HAP-1 (cell line): ENCODE measurements around the gene POLE3.
A peak's percentile ranks its signal among the peaks of the same experiment; 100 is the strongest.
"Not testable (repeated sequence)": the region's sequence is repeated elsewhere in the genome, so short reads cannot be mapped to it uniquely, and the experiment has no call there.

Source experiments
- DNase-seq, 2 experiments: peaks; one replicate each; pipeline ENCODE4 v3.0.0-alpha.2; 2016 to 2020; ENCODE audit warnings: low spot score in 2 of 2
- H3K27me3 ChIP-seq: fragments of 250-450 bp; sonication (Bioruptor Pico); 2 replicates; pipeline ENCODE4 v1.5.1; 2020; ENCODE audit warnings: low read depth, mild to moderate bottlenecking, moderate library complexity
- H3K36me3 ChIP-seq: fragments of 250-450 bp; sonication (Bioruptor Pico); replicated peaks from 2 replicates; pipeline ENCODE4 v1.5.1; 2020; ENCODE audit warnings: mild to moderate bottlenecking
- H3K4me1 ChIP-seq: fragments of 250-450 bp; sonication (Bioruptor Pico); 2 replicates; pipeline ENCODE4 v1.5.1; 2020; ENCODE audit warnings: mild to moderate bottlenecking
- H3K4me3 ChIP-seq: fragments of 250-450 bp; sonication (Bioruptor Pico); 2 replicates; pipeline ENCODE4 v1.5.1; 2020; ENCODE audit warnings: mild to moderate bottlenecking, moderate library complexity
- H3K9me3 ChIP-seq: fragments of 250-450 bp; sonication (Bioruptor Pico); 2 replicates; pipeline ENCODE4 v1.5.1; 2020; ENCODE audit warnings: mild to moderate bottlenecking, moderate library complexity
- in situ Hi-C: fragments of 300-500 bp; cut with MboI; formaldehyde crosslinking; loops from 3 replicates; pipeline ENCODE4 v1.14.3; 2020; ENCODE audit warnings: low sequenced_read_pairs, inconsistent platforms, mixed read lengths

POLE3 gene

DNA sequence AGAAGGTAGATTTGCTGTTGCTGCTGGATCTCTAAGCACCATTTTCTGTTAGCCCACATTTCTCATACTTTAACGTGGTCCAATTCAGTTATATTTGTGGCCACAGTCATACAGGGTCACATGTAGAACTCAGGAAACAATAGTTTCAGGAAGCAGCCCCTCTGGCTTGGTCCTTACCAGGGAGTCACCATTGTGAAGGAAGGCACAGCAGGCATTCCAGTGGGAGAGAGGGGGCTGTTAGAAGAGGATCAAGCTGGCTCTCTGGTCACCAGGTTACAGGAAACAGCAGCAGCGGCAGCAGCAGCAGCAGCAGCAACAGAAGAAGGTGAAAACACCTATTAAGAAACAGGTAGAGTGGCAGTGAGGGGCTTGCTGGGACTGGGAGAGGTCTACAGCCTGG is 14.6 kb upstream of the POLE3 start:
- in situ Hi-C loops = no loop called here
- no peaks in the 10 kb centered on the region for H3K9me3 ChIP-seq
- no peak overlapping the region for H3K4me3 ChIP-seq
- no peak for DNase-seq
- no peaks in the 10 kb centered on the region; the same call in 1 of the 2 replicates for H3K27me3 ChIP-seq
- H3K36me3 ChIP-seq = no peaks in the 10 kb centered on the region
- H3K4me1 ChIP-seq = no peaks in the 10 kb centered on the region

GRCh38 chr9:113421726-113422125 is 11.3 kb upstream of the POLE3 start:
- Histone ChIP-seq H3K36me3 (no peaks in the 10 kb centered on the region), H3K9me3 (no peaks in the 10 kb centered on the region), H3K4me1 (no peaks in the 10 kb centered on the region), H3K4me3 (no peak overlapping the region), H3K27me3 (no peaks in the 10 kb centered on the region; the same call in 1 of the 2 replicates)
- in situ Hi-C loops = no loop called here
- DNase-seq = no peak

GRCh38 chr9:113417370-113417769 is 6.9 kb upstream of the POLE3 start:
- no peaks in the 10 kb centered on the region for H3K9me3 ChIP-seq
- in situ Hi-C loops = no loop called here
- H3K4me3 ChIP-seq = no peak overlapping the region
- H3K27me3 ChIP-seq = no peaks in the 10 kb centered on the region
- no peaks in the 10 kb centered on the region for H3K4me1 ChIP-seq
- no peak for DNase-seq
- H3K36me3 ChIP-seq = no peaks in the 10 kb centered on the region

GRCh38 chr9:113416149-113416721 is 5.8 kb upstream of the POLE3 start:
- peaks cover 4% of the 10 kb centered on the region; the same call in 1 of the 2 replicates for H3K4me1 ChIP-seq
- H3K27me3 ChIP-seq = no peaks in the 10 kb centered on the region
- H3K4me3 ChIP-seq = no peak overlapping the region
- DNase-seq = no peak
- no peaks in the 10 kb centered on the region for H3K9me3 ChIP-seq
- no peaks in the 10 kb centered on the region for H3K36me3 ChIP-seq
- in situ Hi-C loops = no loop called here

DNA sequence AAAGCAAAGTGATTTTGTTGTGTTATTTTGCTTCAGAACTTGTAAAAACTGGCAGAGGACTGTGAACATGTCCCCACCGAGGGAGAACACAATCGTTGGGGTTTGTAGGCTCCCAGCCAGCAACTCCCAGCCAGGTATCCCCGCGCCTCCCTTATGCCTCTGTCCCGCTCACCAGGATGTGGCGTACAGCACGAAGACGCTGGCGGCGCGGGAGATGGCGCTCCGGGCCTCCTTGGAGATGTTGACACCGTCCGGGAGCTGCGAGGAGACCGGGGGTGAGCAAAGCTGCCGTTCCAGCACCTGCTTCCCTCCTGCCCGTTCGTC is 630 bp downstream of the POLE3 start:
- no peaks in the 10 kb centered on the region for H3K9me3 ChIP-seq
- DNase-seq = no peak
- in situ Hi-C loops = loop anchor here (5.0 kb wide), 1 partner anchor 133 kb away; the partner anchor contains the start of genes CDC26 and PRPF4
- H3K4me3 ChIP-seq = peak overlapping the region; percentile 95
- H3K36me3 ChIP-seq = peaks cover 39% of the 10 kb centered on the region
- no peaks in the 10 kb centered on the region for H3K27me3 ChIP-seq
- H3K4me1 ChIP-seq = peaks cover 6% of the 10 kb centered on the region

DNA sequence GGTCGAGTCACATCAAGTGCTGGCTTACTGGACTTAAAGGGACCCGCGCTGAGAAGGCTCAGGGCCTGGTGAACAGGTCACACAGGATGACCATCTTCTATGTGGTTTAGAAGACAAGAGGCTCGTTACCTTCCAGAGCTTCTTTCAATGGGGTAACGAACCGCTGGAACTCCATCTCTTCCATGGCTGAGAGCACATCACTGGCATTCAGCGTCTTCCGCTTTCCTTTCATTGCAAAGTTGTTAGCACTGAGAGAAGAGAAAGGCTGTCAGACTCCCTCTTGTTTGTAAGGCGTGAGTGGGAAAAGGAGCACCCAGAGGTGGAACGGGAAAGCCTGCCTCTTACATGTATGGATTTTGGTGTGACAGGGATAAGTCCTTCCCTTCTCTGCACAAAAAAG is 994 bp downstream of the POLE3 start:
- Histone ChIP-seq H3K9me3 (no peaks in the 10 kb centered on the region), H3K4me1 (peaks cover 6% of the 10 kb centered on the region), H3K36me3 (peaks cover 39% of the 10 kb centered on the region), H3K27me3 (no peaks in the 10 kb centered on the region), H3K4me3 (peak overlapping the region; percentile 95)
- DNase-seq = no peak
- in situ Hi-C loops = loop anchor here (5.0 kb wide), 1 partner anchor 132 kb away; the partner anchor contains the start of genes CDC26 and PRPF4

DNA sequence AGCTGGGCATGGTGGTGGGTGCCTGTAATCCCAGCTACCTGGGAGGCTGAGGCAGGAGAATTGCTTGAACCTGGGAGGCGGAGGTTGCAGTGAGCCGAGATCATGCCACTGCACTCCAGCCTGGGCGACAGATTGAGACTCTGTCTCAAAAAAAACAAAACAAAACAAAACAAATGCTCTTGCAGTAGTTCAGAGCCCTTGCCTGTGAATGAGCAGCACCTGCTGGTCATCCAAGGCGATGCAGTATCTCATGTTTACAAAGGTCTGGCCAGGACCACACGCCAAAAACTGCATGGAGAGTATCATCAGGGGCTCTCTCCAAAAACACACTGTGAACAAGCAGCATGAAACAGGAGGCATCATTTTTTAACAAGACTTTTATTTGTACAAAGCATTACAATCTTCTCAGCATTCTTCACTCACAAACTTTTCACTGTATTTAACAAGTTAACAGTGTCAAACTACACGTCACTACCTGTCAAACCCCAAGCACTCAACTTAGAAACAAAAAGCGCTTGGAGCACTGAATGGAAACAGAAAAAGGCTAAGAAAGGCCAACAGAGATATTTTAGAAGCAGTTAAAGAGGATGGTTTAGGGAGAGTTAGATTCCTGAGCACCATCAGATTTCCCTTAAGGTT is 3.5 kb downstream of the POLE3 start:
- in situ Hi-C loops = loop anchor here (5.0 kb wide), 1 partner anchor 130 kb away; the partner anchor contains the start of genes CDC26 and PRPF4
- not testable (repeated sequence) for H3K27me3 ChIP-seq, H3K4me3 ChIP-seq, H3K4me1 ChIP-seq, H3K9me3 ChIP-seq
- H3K36me3 ChIP-seq = peaks cover 39% of the 10 kb centered on the region
- DNase-seq = peak; percentile 67 to 76

- H3K4me3 ChIP-seq, H3K4me1 ChIP-seq, H3K9me3 ChIP-seq, H3K27me3 ChIP-seq, DNase-seq: not testable (repeated sequence)
- peaks cover 39% of the 10 kb centered on the region for H3K36me3 ChIP-seq
- in situ Hi-C loops = loop anchor here (5.0 kb wide), 1 partner anchor 129 kb away; the partner anchor contains the start of genes CDC26 and PRPF4
These were observed 4.1 kb downstream of the POLE3 start for GRCh38 chr9:113406353-113406752.

GRCh38 chr9:113403646-113404045 is 6.8 kb downstream of the POLE3 start:
- Histone ChIP-seq H3K36me3 (peaks cover 26% of the 10 kb centered on the region), H3K27me3 (no peaks in the 10 kb centered on the region), H3K4me3 (no peak overlapping the region), H3K4me1 (peaks cover 14% of the 10 kb centered on the region), H3K9me3 (no peaks in the 10 kb centered on the region)
- in situ Hi-C loops = no loop called here
- DNase-seq = no peak

DNA sequence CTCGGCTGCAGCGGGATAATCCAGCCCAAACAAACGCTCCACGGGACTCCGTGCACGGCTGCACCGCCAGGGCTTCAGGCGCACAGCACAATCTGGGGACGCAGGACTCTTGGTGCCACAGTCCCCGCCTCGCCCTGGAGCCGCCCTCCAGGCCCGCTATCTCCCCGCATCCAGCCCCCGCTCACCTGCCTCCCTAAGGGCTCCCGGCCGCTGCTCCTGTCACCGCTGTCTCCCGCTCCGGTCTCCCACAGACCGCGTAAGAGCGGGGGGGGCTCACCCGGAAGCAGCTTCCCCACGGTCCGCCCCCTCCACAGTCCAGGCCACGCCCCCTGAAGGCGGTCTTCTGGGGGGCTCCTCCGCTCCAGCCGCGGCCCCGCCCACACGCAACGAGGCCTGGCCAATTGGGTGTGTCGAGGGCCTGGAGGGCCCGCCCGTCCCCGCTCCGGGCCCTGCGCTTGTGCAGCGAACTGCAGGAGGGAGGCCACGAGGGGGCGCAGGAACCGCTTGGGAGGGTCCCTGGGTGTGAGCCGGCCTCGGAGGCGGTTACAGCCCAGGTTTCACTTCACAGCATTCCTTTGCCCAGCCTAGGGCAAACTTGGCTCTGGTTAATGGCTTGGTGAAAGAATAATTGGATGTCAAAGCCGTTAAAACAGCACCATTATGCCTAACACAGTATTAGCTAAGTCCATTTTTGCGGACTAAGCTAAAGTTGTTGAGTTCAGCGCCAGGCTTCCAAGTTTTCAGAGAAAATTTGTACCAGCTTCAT is 9.3 kb downstream of the POLE3 start, which contains the start of gene ALAD:
TSS of gene ALAD (minus strand) at position 258 of the 766 bp plus-strand sequence. CDS start 7,725 bp downstream, outside the sequence.
- in situ Hi-C loops = no loop called here
- peak; percentile 92 to 99 for DNase-seq
- H3K36me3 ChIP-seq = peaks cover 2% of the 10 kb centered on the region; the same call in 1 of the 2 replicates

DNA sequence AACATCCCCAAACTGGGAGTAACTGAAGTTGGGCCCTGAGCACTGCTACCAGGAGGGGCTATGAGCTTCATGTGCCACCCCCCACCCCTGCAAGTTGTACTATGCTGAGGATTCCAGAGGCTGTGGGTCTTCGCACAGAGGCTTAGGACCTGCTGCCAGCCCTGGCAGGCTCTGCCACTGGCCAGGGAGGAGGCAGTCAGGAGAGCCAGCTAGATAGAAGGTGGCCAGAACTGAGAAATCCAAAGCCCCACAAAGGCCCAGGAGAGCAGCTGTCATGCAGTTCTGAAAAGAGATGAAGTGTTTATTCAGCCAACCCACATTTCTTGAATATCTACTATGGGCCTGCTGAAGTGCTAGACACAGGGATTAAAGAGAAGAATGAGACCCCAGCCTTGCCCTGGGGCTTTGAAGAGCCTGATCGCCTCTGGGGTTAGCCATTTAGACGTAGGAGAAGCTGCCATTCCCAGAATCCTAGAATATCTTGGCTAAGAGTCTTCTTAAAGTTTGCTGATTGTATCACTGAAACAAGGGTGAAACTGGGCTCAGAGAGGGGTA is 10.8 kb downstream of the POLE3 start:
- no peaks in the 10 kb centered on the region for H3K9me3 ChIP-seq
- peaks cover 14% of the 10 kb centered on the region for H3K4me1 ChIP-seq
- peak overlapping the region; percentile 78; the same call in 1 of the 2 replicates for H3K4me3 ChIP-seq
- H3K27me3 ChIP-seq = no peaks in the 10 kb centered on the region
- in situ Hi-C loops = no loop called here
- peak in 1 of 2 experiments; percentile 53 for DNase-seq
- no peaks in the 10 kb centered on the region for H3K36me3 ChIP-seq

More for the DNA sequence above, 9.3 kb downstream of the POLE3 start, which contains the start of gene ALAD:
- H3K4me3 ChIP-seq = peak within 1 kb of the TSS; percentile 78
- H3K27me3 ChIP-seq = no peaks in the 10 kb centered on the region
- no peaks in the 10 kb centered on the region for H3K9me3 ChIP-seq
- peaks cover 14% of the 10 kb centered on the region for H3K4me1 ChIP-seq

DNA sequence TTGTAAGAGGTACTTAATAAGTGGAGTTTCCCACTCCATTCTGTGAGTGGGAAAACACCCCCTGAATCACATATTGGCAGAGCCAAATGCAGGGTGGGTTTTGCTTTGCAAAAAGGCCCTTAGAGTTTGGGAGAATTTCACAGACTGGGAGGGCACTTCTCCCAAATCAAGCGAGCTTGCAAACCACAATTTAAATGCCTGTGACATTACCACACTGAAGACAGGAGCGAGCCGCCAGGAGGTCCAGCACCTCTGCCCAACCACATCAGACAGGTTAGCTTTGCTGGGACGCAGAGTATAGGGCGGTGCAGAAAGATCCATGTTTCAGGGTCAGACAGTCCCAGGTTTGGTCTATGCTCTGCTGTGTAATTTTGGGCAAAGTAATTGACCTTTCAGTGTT is 11.7 kb downstream of the POLE3 start:
- Histone ChIP-seq H3K36me3 (no peaks in the 10 kb centered on the region), H3K4me1 (peaks cover 14% of the 10 kb centered on the region), H3K27me3 (no peaks in the 10 kb centered on the region), H3K9me3 (no peaks in the 10 kb centered on the region), H3K4me3 (no peak overlapping the region)
- in situ Hi-C loops = no loop called here
- no peak for DNase-seq

DNA sequence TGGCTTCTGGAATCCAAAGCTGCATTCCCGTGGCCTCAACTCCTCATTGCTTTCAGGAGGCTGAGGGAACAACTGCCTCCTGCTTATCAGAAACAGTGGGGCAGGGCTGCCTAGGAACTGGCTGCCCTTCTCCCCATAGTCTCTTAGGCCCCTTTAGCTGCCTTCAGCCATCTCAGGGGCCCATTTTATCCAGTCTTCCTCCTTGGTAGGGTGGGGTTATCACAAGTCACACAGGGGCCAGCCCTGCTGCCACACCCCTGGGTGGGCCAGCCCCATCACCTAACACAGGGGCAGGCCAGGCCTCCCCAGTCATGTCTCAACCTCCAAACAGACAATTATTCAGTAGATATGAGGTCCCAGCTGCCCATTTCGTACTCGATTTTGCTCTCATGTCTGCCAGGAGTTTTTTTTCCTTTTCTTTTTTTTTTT is 13.3 kb downstream of the POLE3 start:
- in situ Hi-C loops = no loop called here
- no peaks in the 10 kb centered on the region for H3K36me3 ChIP-seq
- H3K27me3 ChIP-seq = no peaks in the 10 kb centered on the region
- no peaks in the 10 kb centered on the region for H3K9me3 ChIP-seq
- no peak overlapping the region for H3K4me3 ChIP-seq
- DNase-seq = no peak
- H3K4me1 ChIP-seq = peaks cover 14% of the 10 kb centered on the region
